Osteoblast (primary cell): ENCODE results near the gene ETFA. TPM values are rescaled to one million over a fixed set of nuclear protein-coding genes. Genes with fewer than 3 reads are reported as not detected.
A peak's percentile ranks its signal among the peaks of the same experiment; 100 is the strongest.

Experiments used
- DNase-seq: peaks from one replicate; pipeline ENCODE4 v3.0.0; 2011; ENCODE audit warnings: low spot score, mixed read lengths; ENCODE audit not compliant: insufficient read length; ENCODE audit errors: missing footprints
- H2AFZ ChIP-seq: 2 replicates; pipeline ENCODE4 v1.6.0; 2011; ENCODE audit warnings: mild to moderate bottlenecking, low read length
- H3K27ac ChIP-seq: 2 replicates; pipeline ENCODE4 v1.5.1; 2011; ENCODE audit warnings: mild to moderate bottlenecking, low read depth, low read length, moderate library complexity
- H3K27me3 ChIP-seq: 2 replicates; pipeline ENCODE4 v1.6.0; 2012; ENCODE audit warnings: mild to moderate bottlenecking, control low read depth, inconsistent platforms, low read length, moderate library complexity; ENCODE audit not compliant: insufficient read depth
- H3K36me3 ChIP-seq: 2 replicates; pipeline ENCODE4 v1.5.1; 2011; ENCODE audit warnings: mild to moderate bottlenecking, low read length, control low read depth, moderate library complexity; ENCODE audit not compliant: insufficient read depth
- H3K4me1 ChIP-seq: 2 replicates; pipeline ENCODE4 v1.5.1; 2011; ENCODE audit warnings: mild to moderate bottlenecking, low read length, control low read depth, moderate library complexity; ENCODE audit not compliant: insufficient read depth
- H3K4me2 ChIP-seq: 2 replicates; pipeline ENCODE4 v1.6.0; 2011; ENCODE audit warnings: mild to moderate bottlenecking, low read length; ENCODE audit not compliant: insufficient read depth
- H3K4me3 ChIP-seq: fragments of 200-600 bp; sonication (generic); 3 replicates; pipeline ENCODE4 v1.5.1; 2012; ENCODE audit warnings: mild to moderate bottlenecking, low read length, inconsistent platforms; ENCODE audit not compliant: insufficient read depth
- H3K79me2 ChIP-seq: 2 replicates; pipeline ENCODE4 v1.6.0; 2012; ENCODE audit warnings: mild to moderate bottlenecking, low read length, control low read depth, inconsistent platforms; ENCODE audit not compliant: insufficient read depth
- H3K9me3 ChIP-seq: 2 replicates; pipeline ENCODE4 v1.5.1; 2011; ENCODE audit warnings: low read depth, low read length, control low read depth
- H4K20me1 ChIP-seq: 2 replicates; pipeline ENCODE4 v1.6.0; 2012; ENCODE audit warnings: mild to moderate bottlenecking, low read length, control low read depth; ENCODE audit not compliant: insufficient read depth
- CTCF ChIP-seq: IDR thresholded peaks from 2 replicates; pipeline ENCODE4 v1.5.1; 2011; ENCODE audit warnings: mild to moderate bottlenecking, low read depth, low read length, moderate library complexity; ENCODE audit errors: extremely low read depth
- total RNA-seq: library from RNA; depleted of rRNA; stranded (reverse); fragments of >200 nt; gene quantifications from 2 replicates; pipeline ENCODE4 v1.2.3, GENCODE V29; 2012

The ETFA gene
- total RNA-seq, 1 donor: 85.0 TPM

GRCh38 chr15:76334438-76335306 is 23.4 kb upstream of the ETFA start:
- no peak overlapping the region for H2AFZ ChIP-seq

GRCh38 chr15:76333720-76334437 is 22.6 kb upstream of the ETFA start:
- Histone ChIP-seq H3K9me3 (no peaks in the 10 kb centered on the region), H4K20me1 (no peaks in the 10 kb centered on the region), H3K36me3 (no peaks in the 10 kb centered on the region), H3K79me2 (no peaks in the 10 kb centered on the region), H3K4me3 (no peak overlapping the region), H3K4me2 (no peak overlapping the region), H3K27ac (no peak overlapping the region), H2AFZ (no peak overlapping the region), H3K4me1 (peaks cover 8% of the 10 kb centered on the region), H3K27me3 (peaks cover 48% of the 10 kb centered on the region)
- TF ChIP-seq CTCF: peak; percentile 54
- DNase-seq: peak; percentile 91

More at GRCh38 chr15:76334438-76335306, 23.4 kb upstream of the ETFA start:
- no peak for TF ChIP-seq CTCF
- H3K4me3 ChIP-seq: no peak overlapping the region
- no peaks in the 10 kb centered on the region for H3K36me3 ChIP-seq
- peaks cover 56% of the 10 kb centered on the region for H3K27me3 ChIP-seq
- no peaks in the 10 kb centered on the region for H4K20me1 ChIP-seq
- peaks cover 8% of the 10 kb centered on the region for H3K4me1 ChIP-seq
- no peaks in the 10 kb centered on the region for H3K9me3 ChIP-seq
- H3K27ac ChIP-seq: no peak overlapping the region
- DNase-seq: peak; percentile 68
- no peaks in the 10 kb centered on the region for H3K79me2 ChIP-seq
- no peak overlapping the region for H3K4me2 ChIP-seq

GRCh38 chr15:76333309-76333708 is 22.0 kb upstream of the ETFA start:
- Histone ChIP-seq H3K9me3 (no peaks in the 10 kb centered on the region), H3K79me2 (no peaks in the 10 kb centered on the region), H3K4me3 (no peak overlapping the region), H3K4me1 (peaks cover 8% of the 10 kb centered on the region), H3K27ac (no peak overlapping the region), H2AFZ (no peak overlapping the region), H4K20me1 (no peaks in the 10 kb centered on the region), H3K27me3 (peaks cover 46% of the 10 kb centered on the region), H3K4me2 (no peak overlapping the region), H3K36me3 (no peaks in the 10 kb centered on the region)
- no peak for TF ChIP-seq CTCF
- DNase-seq: no peak

- Histone ChIP-seq H3K4me2 (no peak overlapping the region), H4K20me1 (no peaks in the 10 kb centered on the region), H3K27ac (no peak overlapping the region), H3K79me2 (no peaks in the 10 kb centered on the region), H3K4me1 (peaks cover 8% of the 10 kb centered on the region), H3K27me3 (peaks cover 42% of the 10 kb centered on the region), H3K36me3 (no peaks in the 10 kb centered on the region), H2AFZ (no peak overlapping the region), H3K4me3 (no peak overlapping the region), H3K9me3 (no peaks in the 10 kb centered on the region)
- TF ChIP-seq CTCF: no peak
- no peak for DNase-seq
These were observed 21.5 kb upstream of the ETFA start for GRCh38 chr15:76332796-76333195.
